OCI-LY3 (cell line): ENCODE results near the gene THTPA.

Source experiments
- H2AFZ ChIP-seq: fragments of 200-600, 300-600 bp; shearing (Covaris generic); 2 replicates; pipeline ENCODE4 v1.6.0; 2014; ENCODE audit warnings: antibody characterized with exemption, low read depth, low read length
- H3K27ac ChIP-seq: fragments of 200-600, 300-600 bp; sonication (generic); 2 replicates; pipeline ENCODE4 v1.5.1; 2014; ENCODE audit warnings: mild to moderate bottlenecking, low read length, moderate library complexity, mixed read lengths
- H3K27me3 ChIP-seq: fragments of 200-600, 300-600 bp; sonication (generic); 2 replicates; pipeline ENCODE4 v1.6.1; 2014; ENCODE audit warnings: low read depth, low read length, mixed read lengths
- H3K36me3 ChIP-seq: fragments of 200-600, 300-600 bp; sonication (generic); replicated peaks from 2 replicates; pipeline ENCODE3; 2014; ENCODE audit warnings: low read depth, low read length, mixed read lengths
- H3K4me1 ChIP-seq: fragments of 300-600, 200-600 bp; sonication (generic); 2 replicates; pipeline ENCODE4 v1.6.1; 2014; ENCODE audit warnings: low read length, mixed read lengths
- H3K4me2 ChIP-seq: fragments of 200-600, 300-600 bp; sonication (generic); 2 replicates; pipeline ENCODE4 v1.6.1; 2014; ENCODE audit warnings: low read length, mixed read lengths
- H3K4me3 ChIP-seq: fragments of 300-600, 200-600 bp; sonication (generic); 2 replicates; pipeline ENCODE4 v1.5.1; 2014; ENCODE audit warnings: antibody characterized with exemption, mild to moderate bottlenecking, low read length, moderate library complexity
- H3K79me2 ChIP-seq: fragments of 300-600, 200-600 bp; shearing (Covaris generic); 2 replicates; pipeline ENCODE4 v1.6.1; 2014; ENCODE audit warnings: mild to moderate bottlenecking, low read length, mixed read lengths
- H3K9ac ChIP-seq: fragments of 300-600, 200-600 bp; shearing (Covaris generic); 2 replicates; pipeline ENCODE4 v1.6.0; 2014; ENCODE audit warnings: mild to moderate bottlenecking, low read length, moderate library complexity
- H3K9me3 ChIP-seq: fragments of 200-600, 300-600 bp; shearing (Covaris generic); 2 replicates; pipeline ENCODE4 v1.6.1; 2014; ENCODE audit warnings: low read length, mixed read lengths; ENCODE audit not compliant: insufficient read depth
- H4K20me1 ChIP-seq: fragments of 200-600, 300-600 bp; sonication (generic); 2 replicates; pipeline ENCODE4 v1.6.1; 2016; ENCODE audit warnings: low read length, mixed read lengths; ENCODE audit not compliant: insufficient read depth
- CTCF ChIP-seq: fragments of 200-600, 300-600 bp; sonication (generic); IDR thresholded peaks from 2 replicates; pipeline ENCODE4 v1.5.1; 2014; ENCODE audit warnings: antibody characterized with exemption, low read length, low read depth
- EZH2phosphoT487 ChIP-seq: fragments of 200-600 bp; shearing (Covaris generic); IDR thresholded peaks from 2 replicates; pipeline ENCODE4 v1.6.1; 2018; ENCODE audit warnings: antibody characterized with exemption, mixed run types, low read depth

The THTPA gene

GRCh38 chr14:23557946-23558345 is 1.9 kb downstream of the THTPA start:
- H3K4me1 ChIP-seq = peaks cover 17% of the 10 kb centered on the region
- peak overlapping the region; percentile 91 for H3K9ac ChIP-seq
- H2AFZ ChIP-seq = no peak overlapping the region
- H4K20me1 ChIP-seq = no peaks in the 10 kb centered on the region
- no peak for TF ChIP-seq EZH2phosphoT487
- no peak for TF ChIP-seq CTCF
- peak overlapping the region; percentile 97; the same call in 1 of the 2 replicates for H3K4me3 ChIP-seq
- H3K9me3 ChIP-seq = no peaks in the 10 kb centered on the region
- peak overlapping the region; percentile 99 for H3K4me2 ChIP-seq
- peaks cover 29% of the 10 kb centered on the region for H3K79me2 ChIP-seq
- peak overlapping the region; percentile 67 for H3K27ac ChIP-seq
- no peaks in the 10 kb centered on the region for H3K27me3 ChIP-seq
- H3K36me3 ChIP-seq = peaks cover 39% of the 10 kb centered on the region

GRCh38 chr14:23558346-23559009 is 2.4 kb downstream of the THTPA start:
- Histone ChIP-seq H3K4me2 (no peak overlapping the region), H3K9me3 (no peaks in the 10 kb centered on the region), H3K27me3 (no peaks in the 10 kb centered on the region), H4K20me1 (no peaks in the 10 kb centered on the region), H2AFZ (no peak overlapping the region), H3K36me3 (peaks cover 43% of the 10 kb centered on the region), H3K9ac (no peak overlapping the region), H3K27ac (peak overlapping the region; percentile 67; the same call in 1 of the 2 replicates), H3K4me1 (peaks cover 17% of the 10 kb centered on the region), H3K4me3 (no peak overlapping the region), H3K79me2 (peaks cover 29% of the 10 kb centered on the region)
- TF ChIP-seq EZH2phosphoT487 (no peak), CTCF (no peak)

- TF ChIP-seq CTCF = peak; percentile 97
- no peak for TF ChIP-seq EZH2phosphoT487
- Histone ChIP-seq H3K4me2 (no peak overlapping the region), H3K27ac (no peak overlapping the region), H2AFZ (no peak overlapping the region), H3K27me3 (no peaks in the 10 kb centered on the region), H4K20me1 (no peaks in the 10 kb centered on the region), H3K4me3 (no peak overlapping the region), H3K4me1 (peaks cover 17% of the 10 kb centered on the region), H3K36me3 (peaks cover 43% of the 10 kb centered on the region), H3K9ac (no peak overlapping the region), H3K9me3 (no peaks in the 10 kb centered on the region), H3K79me2 (peaks cover 29% of the 10 kb centered on the region)
Measured at GRCh38 chr14:23559010-23559925, 3.2 kb downstream of the THTPA start.

GRCh38 chr14:23559926-23560520 is 4.0 kb downstream of the THTPA start:
- no peak overlapping the region for H3K4me3 ChIP-seq
- H3K9me3 ChIP-seq = no peaks in the 10 kb centered on the region
- no peak overlapping the region for H3K4me2 ChIP-seq
- H2AFZ ChIP-seq = no peak overlapping the region
- H3K4me1 ChIP-seq = peaks cover 17% of the 10 kb centered on the region
- TF ChIP-seq CTCF (no peak), EZH2phosphoT487 (no peak)
- no peaks in the 10 kb centered on the region for H3K27me3 ChIP-seq
- peaks cover 46% of the 10 kb centered on the region for H3K36me3 ChIP-seq
- peaks cover 29% of the 10 kb centered on the region for H3K79me2 ChIP-seq
- H3K27ac ChIP-seq = no peak overlapping the region
- H4K20me1 ChIP-seq = no peaks in the 10 kb centered on the region
- no peak overlapping the region for H3K9ac ChIP-seq
